Left lobe of liver (tissue), 2 donors: ENCODE measurements around the gene LRIG1. TPM values are rescaled to one million over a fixed set of nuclear protein-coding genes. Genes with fewer than 3 reads are reported as not detected.

Source experiments
- ATAC-seq: fragments of 200-7000 bp; cut with Tn5 transposase; one replicate; pipeline ENCODE4 v1.9.1; 2020; ENCODE audit warnings: mild to moderate bottlenecking, moderate library complexity
- DNase-seq: peaks from one replicate; pipeline ENCODE4 v3.0.0-alpha.2; 2020; ENCODE audit warnings: low spot score
- total RNA-seq: library from RNA; stranded (reverse); gene quantifications from one replicate; pipeline ENCODE4 v1.2.1, GENCODE V29; 2021
- donor health status: DM: no; HTN: no; CAD: no; lungs with moderate emphysema.
- donor health status: DM: no; HTN: yes; CAD: no.

LRIG1 gene
- total RNA-seq, 1 donor from 2014 or later, result 18.6 TPM

GRCh38 chr3:66392966-66393332, 107.9 kb downstream of the LRIG1 start:
- DNase-seq, result no peak

GRCh38 chr3:66392512-66392911, 108.3 kb downstream of the LRIG1 start:
- ATAC-seq, result no peak
- no peak for DNase-seq

More at GRCh38 chr3:66392966-66393332, 107.9 kb downstream of the LRIG1 start:
- ATAC-seq, result no peak

GRCh38 chr3:66390013-66390412, 110.8 kb downstream of the LRIG1 start:
- ATAC-seq, result no peak

GRCh38 chr3:66386925-66387650, 113.7 kb downstream of the LRIG1 start:
- ATAC-seq, result no peak
- no peak for DNase-seq

More at GRCh38 chr3:66390013-66390412, 110.8 kb downstream of the LRIG1 start:
- DNase-seq, result no peak

- DNase-seq, result no peak
- no peak for ATAC-seq
These were observed 114.6 kb downstream of the LRIG1 start for GRCh38 chr3:66386011-66386924.

- DNase-seq (no peak), ATAC-seq (no peak)
These were observed 115.8 kb downstream of the LRIG1 start for GRCh38 chr3:66385066-66385465.

GRCh38 chr3:66383998-66384745, 116.7 kb downstream of the LRIG1 start:
- no peak for ATAC-seq
- no peak for DNase-seq

GRCh38 chr3:66383023-66383422, 117.8 kb downstream of the LRIG1 start:
- ATAC-seq, result no peak
- DNase-seq, result no peak

GRCh38 chr3:66382142-66382541, 118.7 kb downstream of the LRIG1 start:
- no peak for ATAC-seq
- DNase-seq, result no peak

- ATAC-seq, result no peak
- no peak for DNase-seq
These were observed 119.2 kb downstream of the LRIG1 start for GRCh38 chr3:66381626-66382025.

GRCh38 chr3:66380200-66380932, 120.5 kb downstream of the LRIG1 start:
- no peak for ATAC-seq
- no peak for DNase-seq

GRCh38 chr3:66379565-66379964, 121.3 kb downstream of the LRIG1 start:
- ATAC-seq (no peak), DNase-seq (no peak)

GRCh38 chr3:66378256-66378655, 122.6 kb downstream of the LRIG1 start:
- DNase-seq (no peak), ATAC-seq (no peak)

- ATAC-seq (no peak), DNase-seq (no peak)
These were observed 123.0 kb downstream of the LRIG1 start for GRCh38 chr3:66377800-66378199.

GRCh38 chr3:66376568-66376967, 124.3 kb downstream of the LRIG1 start:
- ATAC-seq, result peak; percentile 88
- peak; percentile 77 for DNase-seq

GRCh38 chr3:66372681-66373350, 128.0 kb downstream of the LRIG1 start:
- ATAC-seq (peak; percentile 77), DNase-seq (no peak)

- DNase-seq (no peak), ATAC-seq (no peak)
These were observed 129.4 kb downstream of the LRIG1 start for GRCh38 chr3:66371432-66371831.

- DNase-seq (no peak), ATAC-seq (no peak)
These were observed 130.6 kb downstream of the LRIG1 start for GRCh38 chr3:66370179-66370578.

GRCh38 chr3:66367979-66368378, 132.8 kb downstream of the LRIG1 start:
- ATAC-seq (no peak), DNase-seq (no peak)

GRCh38 chr3:66366747-66367146, 134.1 kb downstream of the LRIG1 start:
- DNase-seq (no peak), ATAC-seq (no peak)
